ENCODE results near the gene ZNF770.

DNA sequence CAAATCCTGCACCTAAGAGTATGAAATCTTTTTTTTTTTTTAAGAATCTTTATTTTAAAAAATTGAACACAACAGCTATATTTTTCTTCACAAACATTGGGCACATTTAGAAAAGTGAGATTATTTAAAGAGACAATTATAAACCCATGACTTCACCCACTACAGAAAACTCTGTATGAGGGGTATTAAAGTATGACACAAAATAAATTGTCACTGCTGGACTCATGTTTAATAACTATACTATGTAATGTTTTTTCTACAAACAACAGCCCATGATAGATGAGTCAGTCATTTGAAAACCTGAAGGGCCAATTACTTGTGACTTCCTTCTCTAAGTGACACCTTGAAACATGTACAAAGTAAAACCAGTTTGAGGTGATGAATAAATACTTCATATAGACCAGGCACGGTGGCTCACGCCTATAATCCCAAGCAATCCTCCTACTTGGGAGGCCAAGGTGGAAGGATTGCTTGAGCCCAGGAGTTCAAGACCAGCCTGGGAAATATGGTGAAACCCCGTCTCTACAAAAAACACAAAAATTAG is 54.6 kb downstream of the ZNF770 start:
- no peak for TF ChIP-seq EP300 (IDR thresholded peaks at IDR 0.05)
- TF ChIP-seq POLR2A (IDR thresholded peaks at IDR 0.05), result no peak
- TF ChIP-seq, protein P1, sequence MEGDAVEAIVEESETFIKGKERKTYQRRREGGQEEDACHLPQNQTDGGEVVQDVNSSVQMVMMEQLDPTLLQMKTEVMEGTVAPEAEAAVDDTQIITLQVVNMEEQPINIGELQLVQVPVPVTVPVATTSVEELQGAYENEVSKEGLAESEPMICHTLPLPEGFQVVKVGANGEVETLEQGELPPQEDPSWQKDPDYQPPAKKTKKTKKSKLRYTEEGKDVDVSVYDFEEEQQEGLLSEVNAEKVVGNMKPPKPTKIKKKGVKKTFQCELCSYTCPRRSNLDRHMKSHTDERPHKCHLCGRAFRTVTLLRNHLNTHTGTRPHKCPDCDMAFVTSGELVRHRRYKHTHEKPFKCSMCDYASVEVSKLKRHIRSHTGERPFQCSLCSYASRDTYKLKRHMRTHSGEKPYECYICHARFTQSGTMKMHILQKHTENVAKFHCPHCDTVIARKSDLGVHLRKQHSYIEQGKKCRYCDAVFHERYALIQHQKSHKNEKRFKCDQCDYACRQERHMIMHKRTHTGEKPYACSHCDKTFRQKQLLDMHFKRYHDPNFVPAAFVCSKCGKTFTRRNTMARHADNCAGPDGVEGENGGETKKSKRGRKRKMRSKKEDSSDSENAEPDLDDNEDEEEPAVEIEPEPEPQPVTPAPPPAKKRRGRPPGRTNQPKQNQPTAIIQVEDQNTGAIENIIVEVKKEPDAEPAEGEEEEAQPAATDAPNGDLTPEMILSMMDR (IDR thresholded peaks at IDR 0.05), result no peak

Measured in upper lobe of left lung (tissue), 4 donors.